H1 (cell line): ENCODE results near the gene TNN.

Source experiments
- CBX5 ChIP-seq: fragments of 300-800, 300-1000 bp; sonication (generic); IDR thresholded peaks from 2 replicates; pipeline ENCODE4 v1.7.1; 2016; ENCODE audit warnings: antibody characterized with exemption, low read length, low read depth
- CTCF ChIP-seq, 3 experiments: IDR thresholded peaks; 1 replicate in 2 of 3; 2 replicates in 1 of 3; pipeline versions ENCODE4 v1.5.1 to v1.6.1; 2011; ENCODE audit warnings: low read length in 3 of 3, mild to moderate bottlenecking in 3 of 3, inconsistent platforms in 2 of 3, low read depth in 1 of 3, moderate library complexity in 1 of 3; ENCODE audit not compliant: insufficient read depth in 1 of 3; ENCODE audit errors: control extremely low read depth in 1 of 3
- EGR1 ChIP-seq: IDR thresholded peaks from 2 replicates; pipeline ENCODE4 v1.6.1; 2011; ENCODE audit warnings: low read depth, low read length, borderline replicate concordance
- EP300 ChIP-seq, 2 experiments: IDR thresholded peaks; 1 replicate in 1 of 2; 2 replicates in 1 of 2; pipeline ENCODE4 v1.6.1; 2011 to 2012; ENCODE audit warnings: low read depth in 2 of 2, low read length in 2 of 2, mild to moderate bottlenecking in 2 of 2, borderline replicate concordance in 1 of 2, inconsistent platforms in 1 of 2, moderate library complexity in 1 of 2
- EZH2 ChIP-seq: fragments of 200-600 bp; sonication (generic); IDR thresholded peaks from 2 replicates; pipeline ENCODE4 v1.7.1; 2012; ENCODE audit warnings: low read depth, mild to moderate bottlenecking, moderate library complexity, low read length, inconsistent platforms; ENCODE audit not compliant: severe bottlenecking
- JUND ChIP-seq: IDR thresholded peaks from 2 replicates; pipeline ENCODE4 v1.6.1; 2011; ENCODE audit warnings: mild to moderate bottlenecking, improper control_type of control experiment, low read length
- MAX ChIP-seq: IDR thresholded peaks from 2 replicates; pipeline ENCODE4 v1.6.1; 2012; ENCODE audit warnings: inconsistent platforms
- POLR2A ChIP-seq, 2 experiments: IDR thresholded peaks; 1 replicate in 1 of 2; 2 replicates in 1 of 2; pipeline ENCODE4 v1.6.1; 2011; ENCODE audit warnings: low read depth in 2 of 2, low read length in 2 of 2, mild to moderate bottlenecking in 2 of 2; ENCODE audit errors: control extremely low read depth in 1 of 2
- POLR2AphosphoS5 ChIP-seq: IDR thresholded peaks from 2 replicates; pipeline ENCODE4 v1.6.1; 2011; ENCODE audit warnings: low read depth, low read length
- RFX5 ChIP-seq: IDR thresholded peaks from 2 replicates; pipeline ENCODE4 v1.6.1; 2011; ENCODE audit warnings: low read depth, low read length, improper control_type of control experiment, borderline replicate concordance
- USF2 ChIP-seq: IDR thresholded peaks from 2 replicates; pipeline ENCODE4 v1.6.1; 2011; ENCODE audit warnings: low read length, improper control_type of control experiment
- ZNF274 ChIP-seq: IDR thresholded peaks from 2 replicates; pipeline ENCODE4 v1.7.0; 2012; ENCODE audit warnings: low read length, borderline replicate concordance; ENCODE audit errors: extremely low read depth

GRCh38 chr1:175035865-175036264 lies 31.8 kb upstream of the TNN start:
- TF ChIP-seq POLR2A (IDR thresholded peaks at IDR 0.05; ENCODE audit: control extremely low read depth in 1 of 2, low read depth in 2 of 2, low read length in 2 of 2), result no peak
- no peak for TF ChIP-seq USF2
- no peak for TF ChIP-seq CTCF (IDR thresholded peaks at IDR 0.05; ENCODE audit: control extremely low read depth in 1 of 3, insufficient read depth in 1 of 3, low read depth in 1 of 3, low read length in 3 of 3)
- no peak for TF ChIP-seq EP300 (IDR thresholded peaks at IDR 0.05; ENCODE audit: borderline replicate concordance in 1 of 2, low read depth in 2 of 2, low read length in 2 of 2)
- TF ChIP-seq MAX, result no peak
- TF ChIP-seq JUND, result no peak
- no peak for TF ChIP-seq RFX5
- no peak for TF ChIP-seq CBX5
- TF ChIP-seq ZNF274, result no peak
- no peak for TF ChIP-seq EGR1
- no peak for TF ChIP-seq POLR2AphosphoS5
- no peak for TF ChIP-seq EZH2
